GM12872 (cell line): ENCODE measurements around the gene TSPAN11.

Experiments used
- TF ChIP-seq, protein P1 (sequence below): IDR thresholded peaks from 3 replicates; pipeline ENCODE4 v1.5.1; 2011; ENCODE audit warnings: low read depth, mild to moderate bottlenecking, low read length, moderate library complexity; ENCODE audit not compliant: insufficient read depth

TSPAN11 gene

GRCh38 chr12:31023271-31023724 is 96.8 kb downstream of the TSPAN11 start:
- TF ChIP-seq, protein P1, sequence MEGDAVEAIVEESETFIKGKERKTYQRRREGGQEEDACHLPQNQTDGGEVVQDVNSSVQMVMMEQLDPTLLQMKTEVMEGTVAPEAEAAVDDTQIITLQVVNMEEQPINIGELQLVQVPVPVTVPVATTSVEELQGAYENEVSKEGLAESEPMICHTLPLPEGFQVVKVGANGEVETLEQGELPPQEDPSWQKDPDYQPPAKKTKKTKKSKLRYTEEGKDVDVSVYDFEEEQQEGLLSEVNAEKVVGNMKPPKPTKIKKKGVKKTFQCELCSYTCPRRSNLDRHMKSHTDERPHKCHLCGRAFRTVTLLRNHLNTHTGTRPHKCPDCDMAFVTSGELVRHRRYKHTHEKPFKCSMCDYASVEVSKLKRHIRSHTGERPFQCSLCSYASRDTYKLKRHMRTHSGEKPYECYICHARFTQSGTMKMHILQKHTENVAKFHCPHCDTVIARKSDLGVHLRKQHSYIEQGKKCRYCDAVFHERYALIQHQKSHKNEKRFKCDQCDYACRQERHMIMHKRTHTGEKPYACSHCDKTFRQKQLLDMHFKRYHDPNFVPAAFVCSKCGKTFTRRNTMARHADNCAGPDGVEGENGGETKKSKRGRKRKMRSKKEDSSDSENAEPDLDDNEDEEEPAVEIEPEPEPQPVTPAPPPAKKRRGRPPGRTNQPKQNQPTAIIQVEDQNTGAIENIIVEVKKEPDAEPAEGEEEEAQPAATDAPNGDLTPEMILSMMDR, result no peak

GRCh38 chr12:31026202-31026601 is 99.7 kb downstream of the TSPAN11 start:
- TF ChIP-seq, protein P1, result no peak

GRCh38 chr12:31029468-31029867 is 102.9 kb downstream of the TSPAN11 start:
- TF ChIP-seq, protein P1, result no peak

DNA sequence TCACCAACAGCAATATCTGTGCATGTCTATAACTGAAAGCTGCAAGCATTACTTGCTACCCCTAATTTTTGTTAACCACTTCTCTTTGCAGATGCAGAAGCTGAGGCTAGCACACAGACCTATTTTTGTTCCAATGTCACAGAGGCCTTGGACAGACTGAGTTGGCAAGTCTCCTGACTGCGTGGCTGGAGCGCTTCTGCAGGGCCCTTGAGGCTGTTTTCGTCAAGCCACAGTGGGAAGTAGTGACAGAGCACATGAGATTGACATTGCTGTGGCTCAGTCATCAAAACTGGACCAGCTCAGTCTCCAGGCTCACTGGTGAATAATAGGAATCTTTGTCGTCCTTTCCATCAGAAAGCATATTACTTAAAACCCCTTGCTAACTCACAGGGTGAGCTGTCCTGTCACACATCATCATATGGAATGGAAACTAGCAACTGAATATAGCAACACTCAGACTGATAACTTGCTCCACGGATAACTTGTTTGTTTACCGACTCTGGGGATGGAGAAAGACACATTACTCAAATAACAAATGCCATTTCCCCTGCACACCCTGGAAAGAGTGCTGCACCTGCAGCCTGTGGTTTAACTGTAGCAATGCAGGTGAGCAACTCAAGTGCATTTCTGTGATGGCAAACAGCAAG is 103.5 kb downstream of the TSPAN11 start:
- TF ChIP-seq, protein P1, result no peak

DNA sequence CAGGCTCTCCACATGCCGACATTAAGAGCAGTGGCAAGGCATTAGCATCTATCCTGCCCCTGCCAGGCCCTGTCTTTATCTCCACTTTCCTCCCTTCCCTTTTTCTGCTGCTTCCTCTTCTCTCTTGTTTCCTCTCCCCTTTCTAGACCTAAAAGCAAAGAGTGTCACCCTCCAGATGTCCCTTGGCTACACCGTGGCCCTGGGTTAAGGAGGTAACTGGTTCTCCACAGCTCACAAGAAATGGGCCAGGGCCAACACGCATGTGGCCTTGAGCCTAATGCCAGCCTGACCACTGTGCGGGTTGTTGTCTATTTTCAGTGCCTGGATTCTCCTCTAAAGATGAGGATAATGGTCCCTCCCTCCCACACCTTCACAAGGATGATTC is 105.4 kb downstream of the TSPAN11 start:
- TF ChIP-seq, protein P1, result no peak

DNA sequence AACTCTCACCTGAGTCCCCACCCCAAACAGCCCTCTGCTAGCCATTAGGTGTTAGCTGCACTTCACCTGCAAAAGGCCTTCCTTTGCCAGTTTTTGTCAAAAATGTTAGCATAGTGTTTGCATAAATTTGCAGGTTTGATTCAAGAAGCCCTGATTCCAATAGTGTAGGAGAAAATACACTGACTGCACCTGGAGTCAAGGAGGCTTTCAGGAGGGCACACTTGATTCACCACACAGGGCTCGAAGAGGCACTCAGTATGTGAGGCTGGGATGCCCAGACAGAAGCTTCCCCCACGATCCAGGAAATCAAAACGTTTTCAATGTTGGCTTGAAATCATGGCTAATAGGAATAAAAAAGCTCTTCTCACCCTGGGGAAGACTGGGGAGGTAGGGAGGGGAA is 106.6 kb downstream of the TSPAN11 start:
- TF ChIP-seq, protein P1, result no peak

GRCh38 chr12:31033681-31034080 is 107.1 kb downstream of the TSPAN11 start:
- TF ChIP-seq, protein P1, result no peak
